Jurkat, Clone E6-1 (cell line): ENCODE data around the gene MAPK4.

Experiments used
- DNase-seq: peaks from one replicate; pipeline ENCODE4 v3.0.0-alpha.2; 2011; ENCODE audit warnings: low read depth, low spot score
- H3K4me3 ChIP-seq: 2 replicates; pipeline ENCODE4 v1.5.1; 2011; ENCODE audit warnings: mild to moderate bottlenecking, low read length, control low read depth, moderate library complexity

MAPK4 gene

DNA sequence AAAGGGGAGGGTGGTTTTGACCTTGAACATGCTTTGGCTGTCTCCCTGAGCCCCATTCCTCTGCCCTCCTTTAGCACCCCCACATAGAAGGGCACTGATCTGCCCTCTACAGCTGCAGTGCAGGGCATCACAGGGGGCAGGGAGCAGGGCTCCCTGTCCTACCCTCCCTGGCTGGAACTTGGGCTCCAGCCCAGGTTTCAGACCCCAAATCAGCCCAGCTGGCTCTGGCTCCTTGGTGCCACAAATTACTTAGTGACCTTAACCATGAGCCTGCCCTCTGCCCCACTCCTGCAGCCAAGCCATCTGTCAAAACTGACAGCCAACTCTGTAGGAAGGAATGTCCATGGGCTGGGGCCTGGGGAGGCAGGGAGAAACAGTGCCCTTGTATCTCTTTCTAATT is 105.6 kb downstream of the MAPK4 start:
- no peak overlapping the region for H3K4me3 ChIP-seq

DNA sequence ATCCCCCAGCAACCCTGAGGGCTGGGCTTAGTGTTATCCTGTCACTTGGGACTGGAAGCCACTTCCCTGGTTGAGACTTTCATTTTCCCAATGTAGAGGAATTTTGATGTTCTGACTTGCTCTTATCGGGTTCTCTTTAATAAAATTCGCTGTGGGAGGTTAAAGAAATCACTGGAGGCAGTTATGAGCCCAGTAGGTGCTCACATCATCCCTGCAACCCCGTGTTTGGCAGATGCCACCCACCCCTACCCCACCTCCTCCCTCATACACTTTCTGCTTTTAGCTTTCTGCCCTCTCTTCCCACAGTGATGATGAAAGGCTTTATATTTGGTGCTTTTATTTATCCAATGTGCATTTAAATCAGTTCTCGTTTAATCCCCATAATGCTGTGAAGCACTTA is 106.6 kb downstream of the MAPK4 start:
- H3K4me3 ChIP-seq = no peak overlapping the region

More for the DNA sequence above, 105.6 kb downstream of the MAPK4 start:
- DNase-seq = no peak

DNA sequence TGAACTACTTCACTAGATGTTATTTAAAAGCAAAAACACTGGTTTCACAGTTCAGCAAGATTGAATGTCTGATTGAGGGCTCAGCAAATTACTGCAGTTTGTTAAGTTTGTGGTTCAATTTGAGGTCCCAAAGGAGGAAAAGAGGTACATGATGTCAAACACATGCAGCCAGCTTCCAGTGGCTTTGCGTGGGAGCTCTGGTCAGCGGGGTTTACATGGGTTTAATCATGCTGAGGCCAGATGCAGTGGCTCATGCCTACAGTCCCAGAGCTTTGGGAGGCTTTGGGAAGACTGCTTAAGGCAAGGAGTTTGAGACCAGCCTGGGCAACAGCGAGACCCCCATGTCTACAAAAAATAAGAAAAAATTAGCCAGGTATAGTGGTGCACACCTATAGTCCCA is 111.5 kb downstream of the MAPK4 start:
- no peak for DNase-seq
- no peak overlapping the region for H3K4me3 ChIP-seq

More for the DNA sequence above, 106.6 kb downstream of the MAPK4 start:
- DNase-seq = no peak

DNA sequence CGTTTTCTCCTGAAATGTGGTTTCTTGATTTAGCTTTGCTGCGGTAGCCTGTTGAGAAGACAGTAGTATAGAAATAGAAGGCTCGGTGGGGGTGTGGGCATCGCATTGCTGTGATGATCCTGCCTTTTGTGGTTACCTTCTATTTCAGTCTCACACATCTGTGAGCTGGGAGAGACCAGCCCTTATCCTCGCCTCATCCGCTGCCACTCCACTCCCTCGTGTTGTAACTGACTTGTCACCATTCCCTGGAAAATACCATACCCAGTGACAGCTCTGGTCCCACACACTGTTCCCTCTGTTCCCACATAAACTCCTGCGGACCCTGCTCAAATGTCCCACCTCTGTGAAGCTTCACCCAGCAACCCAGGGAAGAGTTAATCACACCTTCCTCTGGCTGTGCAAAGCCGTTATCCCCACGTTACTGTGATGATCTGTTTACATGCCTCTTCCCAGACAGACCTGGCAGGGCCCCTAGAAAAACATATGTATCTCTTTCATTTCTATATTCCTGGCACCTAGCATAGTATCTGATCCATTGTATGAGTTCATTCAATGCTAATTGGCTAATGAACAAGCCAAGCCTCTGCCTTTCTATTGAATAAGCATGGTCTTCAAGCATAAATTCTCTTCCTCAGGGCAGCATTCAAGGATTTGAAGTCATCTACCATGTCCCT is 114.6 kb downstream of the MAPK4 start:
- DNase-seq = no peak
- H3K4me3 ChIP-seq = no peak overlapping the region

DNA sequence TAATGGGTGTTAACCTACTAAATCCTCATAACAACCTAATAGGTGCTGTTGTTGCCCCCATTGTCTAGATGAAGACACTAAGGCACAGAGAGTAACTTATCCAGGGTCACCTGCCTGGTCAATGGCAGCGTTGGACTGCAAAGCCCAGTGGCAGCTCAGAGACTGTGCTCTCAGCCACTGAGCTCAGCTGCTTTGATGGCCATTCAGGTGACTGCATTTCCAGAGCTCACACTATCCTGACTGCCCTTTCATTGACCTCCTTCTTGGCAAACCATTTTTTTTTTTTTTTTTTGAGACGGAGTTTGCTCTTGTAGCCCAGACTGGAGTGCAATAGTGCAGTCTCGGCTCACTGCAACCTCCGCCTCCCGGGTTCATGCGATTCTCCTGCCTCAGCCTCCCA is 115.2 kb downstream of the MAPK4 start:
- H3K4me3 ChIP-seq = no peak overlapping the region
- DNase-seq = no peak

GRCh38 chr18:50678651-50679050 is 118.8 kb downstream of the MAPK4 start:
- DNase-seq = no peak
- H3K4me3 ChIP-seq = no peak overlapping the region

- no peak for DNase-seq
- H3K4me3 ChIP-seq = no peak overlapping the region
These were observed 119.2 kb downstream of the MAPK4 start for GRCh38 chr18:50679056-50679455.

DNA sequence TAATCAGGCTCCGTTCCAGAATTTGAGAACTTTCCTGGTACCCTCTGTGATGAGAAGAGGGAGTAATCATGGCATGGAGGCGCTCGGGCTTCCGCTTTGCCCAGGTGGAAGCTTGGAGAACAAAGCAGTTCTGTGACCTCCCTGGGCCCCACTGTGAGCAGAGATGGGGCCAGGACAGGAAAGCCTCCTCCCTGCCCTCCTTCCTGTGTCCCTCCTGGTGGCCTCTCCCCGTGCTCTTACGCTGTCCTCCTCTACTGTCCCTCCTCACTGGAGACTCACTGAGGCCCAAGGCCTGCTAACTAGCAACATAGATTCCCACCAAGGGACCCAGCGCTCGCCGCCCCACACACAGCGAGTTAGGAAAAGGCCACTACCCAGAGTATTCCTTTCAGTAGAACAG is 119.8 kb downstream of the MAPK4 start:
- no peak for DNase-seq
- H3K4me3 ChIP-seq = no peak overlapping the region

DNA sequence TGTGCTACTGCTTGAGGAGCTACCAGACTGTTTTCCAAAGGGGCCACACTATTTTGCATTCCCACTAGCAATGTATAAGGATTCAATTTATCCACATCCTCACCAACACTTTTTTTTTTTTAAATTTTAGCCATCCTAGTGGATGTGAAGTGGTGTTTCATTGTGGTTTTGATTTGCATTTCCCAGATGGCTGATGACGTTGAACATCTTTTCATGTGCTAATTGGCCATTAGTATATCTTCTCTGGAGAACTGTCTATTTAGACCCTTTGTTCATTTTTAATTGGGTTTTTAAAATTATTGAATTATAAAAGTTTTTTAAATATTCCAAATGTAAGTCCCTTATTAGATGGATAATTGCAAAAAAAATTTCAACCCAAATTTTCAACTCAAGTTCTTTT is 121.1 kb downstream of the MAPK4 start:
- H3K4me3 ChIP-seq = no peak overlapping the region
- no peak for DNase-seq

GRCh38 chr18:50682852-50683251 is 123.0 kb downstream of the MAPK4 start:
- no peak for DNase-seq
- H3K4me3 ChIP-seq = no peak overlapping the region

DNA sequence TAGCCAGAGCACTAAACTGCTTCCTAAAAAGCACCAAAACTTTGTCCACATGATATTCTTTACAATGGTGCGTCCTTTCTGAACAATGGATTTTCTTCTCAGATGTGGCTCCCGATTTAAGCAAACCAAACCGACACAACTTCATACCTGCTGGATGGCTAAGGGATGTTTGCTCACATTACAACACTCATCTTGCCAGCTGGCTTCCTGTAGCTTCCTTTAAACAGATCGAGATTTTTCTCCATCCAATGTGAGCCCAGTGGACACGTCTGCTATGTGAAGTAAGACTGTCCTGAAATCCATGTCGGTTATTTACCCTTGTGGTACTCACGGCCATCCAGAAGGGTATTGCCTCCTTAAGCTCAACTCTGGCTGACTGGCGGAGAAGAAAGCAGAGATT is 126.5 kb downstream of the MAPK4 start:
- DNase-seq = no peak
- no peak overlapping the region for H3K4me3 ChIP-seq

- no peak overlapping the region for H3K4me3 ChIP-seq
- DNase-seq = no peak
These were observed 127.6 kb downstream of the MAPK4 start for GRCh38 chr18:50687491-50687890.

GRCh38 chr18:50689578-50689977 is 129.7 kb downstream of the MAPK4 start:
- DNase-seq = no peak
- no peak overlapping the region for H3K4me3 ChIP-seq

- no peak for DNase-seq
These were observed 134.3 kb downstream of the MAPK4 start for GRCh38 chr18:50694147-50694546.

GRCh38 chr18:50695431-50696176 is 135.7 kb downstream of the MAPK4 start:
- H3K4me3 ChIP-seq = no peak overlapping the region
- DNase-seq = no peak

More at GRCh38 chr18:50694147-50694546, 134.3 kb downstream of the MAPK4 start:
- H3K4me3 ChIP-seq = no peak overlapping the region

DNA sequence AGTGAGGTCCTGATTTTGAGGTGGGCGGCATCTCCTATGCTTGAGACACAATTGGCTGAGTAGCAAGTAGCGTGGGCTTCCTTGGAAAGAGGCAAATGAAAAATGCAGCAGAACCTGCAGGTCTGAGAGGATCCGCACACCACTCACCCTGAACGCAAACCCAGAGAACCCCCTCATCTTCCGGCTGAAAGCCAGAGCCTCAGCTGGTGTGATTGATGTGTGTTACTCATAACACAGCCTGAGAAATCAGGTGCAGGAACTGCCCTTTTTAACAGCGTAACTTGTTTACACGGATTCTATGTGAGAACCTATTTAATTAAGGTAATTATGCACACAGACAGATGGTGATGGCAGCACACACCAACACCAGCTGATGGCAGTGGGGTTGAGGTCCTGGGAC is 136.5 kb downstream of the MAPK4 start:
- DNase-seq = peak; percentile 64
- H3K4me3 ChIP-seq = no peak overlapping the region

GRCh38 chr18:50696929-50697328 is 137.0 kb downstream of the MAPK4 start:
- no peak for DNase-seq
- no peak overlapping the region for H3K4me3 ChIP-seq

DNA sequence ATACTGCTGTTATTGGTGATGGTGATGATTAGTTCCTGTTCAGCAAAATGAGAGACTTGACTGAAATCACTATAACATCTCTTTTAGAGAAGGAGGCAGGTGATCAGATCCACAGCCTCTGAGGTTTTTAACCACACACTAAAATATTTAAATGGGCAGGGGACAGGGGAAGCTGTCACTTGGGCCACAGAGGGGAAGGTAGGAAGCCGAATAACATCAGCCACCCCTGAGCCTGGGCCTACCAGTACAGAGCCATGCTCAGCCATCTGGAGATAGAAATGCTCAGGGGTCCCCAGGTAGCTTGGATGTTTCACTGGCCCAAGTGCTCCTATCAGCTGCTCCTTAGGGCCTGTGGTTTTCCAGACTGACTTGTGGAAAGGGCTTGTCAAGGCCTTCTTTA is 137.6 kb downstream of the MAPK4 start:
- no peak overlapping the region for H3K4me3 ChIP-seq

DNA sequence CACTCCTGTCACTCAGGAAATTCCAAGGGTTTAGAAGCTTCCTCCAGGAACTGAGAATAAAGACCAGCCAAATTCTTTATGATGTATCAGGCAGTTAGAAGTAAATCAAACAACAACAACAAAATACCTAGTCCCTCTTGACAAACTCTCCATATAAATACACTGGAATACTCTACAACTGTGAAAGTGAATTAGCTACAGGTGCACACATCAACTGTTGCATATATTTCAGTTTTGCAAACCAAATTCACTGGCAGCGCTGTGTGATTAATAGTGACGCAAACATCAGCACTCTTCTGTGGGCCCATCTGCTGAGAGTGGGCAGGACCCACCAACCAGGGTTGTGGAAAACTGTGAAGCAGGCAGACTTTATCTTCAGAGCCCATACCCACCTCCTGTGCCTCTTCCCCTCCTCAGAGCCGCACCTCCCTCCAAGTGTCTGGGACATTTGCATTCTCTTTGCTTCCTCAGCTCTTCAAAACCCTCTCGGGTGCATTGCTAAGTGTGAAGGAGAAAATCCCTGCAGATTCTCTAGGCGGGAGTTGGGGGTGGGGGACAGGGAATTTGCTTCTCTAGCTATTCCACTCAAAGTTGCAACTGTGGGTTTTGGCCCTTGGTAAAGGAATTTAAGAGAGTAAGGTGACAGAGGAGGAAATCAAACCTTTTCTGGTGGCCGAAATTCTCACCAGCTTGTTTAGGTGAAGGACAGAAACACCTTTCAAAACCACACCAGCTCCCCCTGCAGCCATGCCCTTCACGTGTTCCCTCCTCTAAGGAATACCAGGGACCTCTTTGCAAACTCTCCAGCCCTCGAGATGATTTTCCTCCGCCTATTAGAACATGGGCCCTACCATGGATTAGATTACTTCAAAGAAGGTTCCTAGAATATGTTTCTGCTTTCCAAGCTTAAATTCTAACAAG is 140.6 kb downstream of the MAPK4 start:
- DNase-seq = no peak
- no peak overlapping the region for H3K4me3 ChIP-seq

More for the DNA sequence above, 137.6 kb downstream of the MAPK4 start:
- no peak for DNase-seq
